ENCODE results near the gene DISP1. TPM values are rescaled to one million over a fixed set of nuclear protein-coding genes. Genes with fewer than 3 reads are reported as not detected.
A peak's percentile ranks its signal among the peaks of the same experiment; 100 is the strongest.

Gene DISP1
- total and polyA plus RNA-seq, 2 experiments from 2014 or later: 2.6 to 3.1 TPM

DNA sequence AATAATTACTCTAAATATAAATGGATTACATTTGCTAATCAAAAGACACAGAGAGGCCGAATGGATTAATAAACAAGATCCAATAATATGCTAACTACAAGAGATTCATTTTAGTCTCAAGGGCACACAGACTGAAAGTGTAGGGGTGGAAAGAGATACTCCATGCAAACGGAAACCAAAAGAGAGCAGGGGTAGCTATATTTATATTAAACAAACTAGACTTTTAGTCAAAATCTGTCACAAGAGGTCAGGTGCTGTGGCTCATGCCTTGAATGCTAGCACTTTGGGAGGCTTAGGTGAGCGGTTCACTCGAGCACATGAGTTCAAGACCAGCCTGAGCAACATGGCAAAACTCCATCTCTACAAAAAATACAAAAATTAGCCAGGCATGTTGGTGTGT is 33.6 kb upstream of the DISP1 start:
- H3K27me3 ChIP-seq (replicated peaks; ENCODE audit: insufficient read depth): peaks cover 28% of the 10 kb centered on the region
- H3K4me2 ChIP-seq (ENCODE audit: unreplicated experiment): no peak overlapping the region
- no peak overlapping the region for H2AFZ ChIP-seq
- no peaks in the 10 kb centered on the region for H4K20me1 ChIP-seq (ENCODE audit: insufficient read depth)
- H3K4me3 ChIP-seq: no peak overlapping the region
- no peaks in the 10 kb centered on the region for H3K9me2 ChIP-seq (ENCODE audit: insufficient read depth)
- H3K36me3 ChIP-seq (ENCODE audit: low read depth): no peaks in the 10 kb centered on the region
- DNase-seq: no peak
- no peak for TF ChIP-seq EZH2phosphoT487 (IDR thresholded peaks at IDR 0.05; ENCODE audit: insufficient read depth, low read depth)
- no peak for TF ChIP-seq EZH2 (IDR thresholded peaks at IDR 0.05; ENCODE audit: insufficient read depth, poor library complexity, severe bottlenecking)
- in situ Hi-C loops (cut with MboI): no loop called here
- H3K27ac ChIP-seq: no peak overlapping the region
- H3K4me1 ChIP-seq (ENCODE audit: insufficient read depth): no peaks in the 10 kb centered on the region; the same call in 1 of the 2 replicates
- no peaks in the 10 kb centered on the region for H3K9me3 ChIP-seq (ENCODE audit: low read depth)
- H3K79me2 ChIP-seq (ENCODE audit: insufficient read depth): no peaks in the 10 kb centered on the region
- WGBS, 2 experiments (ENCODE audit: low coverage in 1 of 2, low lambda C conversion rate in 2 of 2, missing lambda C conversion rate in 2 of 2): 46 to 55% methylated on average over 4 of the region's 4 CpGs
- no peak overlapping the region for H3K9ac ChIP-seq
- H3F3A ChIP-seq (ENCODE audit: insufficient read depth): 0 out of 2 replicates have a peak, but pooled peaks cover 4% of the 10 kb centered on the region

DNA sequence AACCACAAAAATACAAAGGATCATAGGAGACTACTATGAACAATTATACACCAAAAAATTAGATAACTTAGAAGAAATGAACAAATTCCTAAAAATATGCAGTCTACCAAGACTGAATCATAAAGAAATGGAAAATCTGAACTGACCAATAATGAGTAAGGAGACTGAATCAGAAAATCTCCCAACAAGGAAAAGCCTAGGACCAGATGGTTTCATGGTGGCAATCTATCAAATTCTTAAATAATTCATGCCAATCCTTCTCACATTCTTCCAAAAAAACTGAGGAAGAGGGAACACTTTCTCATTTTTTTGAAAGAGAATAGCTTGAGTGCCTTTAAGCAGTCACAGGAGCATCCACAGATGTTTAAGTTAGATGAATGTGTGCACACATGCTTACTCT is 31.8 kb upstream of the DISP1 start:
- peak; percentile 32 for DNase-seq
- Histone ChIP-seq H3K4me1 (ENCODE audit: insufficient read depth) (no peaks in the 10 kb centered on the region), H3K27me3 (replicated peaks; ENCODE audit: insufficient read depth) (peaks cover 28% of the 10 kb centered on the region), H3K4me2 (ENCODE audit: unreplicated experiment) (no peak overlapping the region), H4K20me1 (ENCODE audit: insufficient read depth) (no peaks in the 10 kb centered on the region), H3F3A (ENCODE audit: insufficient read depth) (no peaks in the 10 kb centered on the region), H3K27ac (no peak overlapping the region), H3K9me2 (ENCODE audit: insufficient read depth) (no peaks in the 10 kb centered on the region), H3K36me3 (ENCODE audit: low read depth) (no peaks in the 10 kb centered on the region), H3K79me2 (ENCODE audit: insufficient read depth) (no peaks in the 10 kb centered on the region), H3K9me3 (ENCODE audit: low read depth) (no peaks in the 10 kb centered on the region), H3K9ac (no peak overlapping the region), H3K4me3 (no peak overlapping the region), H2AFZ (no peak overlapping the region)
- in situ Hi-C loops (cut with MboI): no loop called here
- TF ChIP-seq EZH2 (IDR thresholded peaks at IDR 0.05; ENCODE audit: insufficient read depth, poor library complexity, severe bottlenecking) (no peak), EZH2phosphoT487 (IDR thresholded peaks at IDR 0.05; ENCODE audit: insufficient read depth, low read depth) (no peak)

DNA sequence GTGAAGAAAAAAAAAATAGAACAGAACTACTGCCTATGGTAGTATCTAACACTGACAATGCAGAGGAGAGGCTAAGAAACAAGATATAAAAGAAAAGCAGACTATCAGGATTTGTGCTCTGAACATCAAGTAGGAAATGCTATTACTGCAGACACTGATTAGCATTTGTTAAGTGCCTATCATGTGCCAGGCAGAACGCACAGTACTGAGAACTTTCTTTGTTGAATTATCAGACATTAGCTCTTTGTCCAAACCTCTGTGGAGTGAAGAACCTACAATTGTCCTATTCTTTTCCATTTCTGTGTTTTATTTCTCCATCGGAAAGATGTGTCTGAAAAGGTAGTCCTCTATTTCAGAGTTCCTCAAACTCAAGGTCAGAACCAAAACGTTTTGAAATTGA is 30.5 kb upstream of the DISP1 start:
- Histone ChIP-seq H3K27ac (no peak overlapping the region), H3K4me2 (ENCODE audit: unreplicated experiment) (no peak overlapping the region), H3F3A (ENCODE audit: insufficient read depth) (no peaks in the 10 kb centered on the region), H3K4me3 (no peak overlapping the region), H3K9me2 (ENCODE audit: insufficient read depth) (no peaks in the 10 kb centered on the region), H3K9me3 (ENCODE audit: low read depth) (no peaks in the 10 kb centered on the region), H3K79me2 (ENCODE audit: insufficient read depth) (no peaks in the 10 kb centered on the region), H2AFZ (no peak overlapping the region), H3K4me1 (ENCODE audit: insufficient read depth) (no peaks in the 10 kb centered on the region), H3K36me3 (ENCODE audit: low read depth) (no peaks in the 10 kb centered on the region), H3K9ac (no peak overlapping the region), H4K20me1 (ENCODE audit: insufficient read depth) (no peaks in the 10 kb centered on the region), H3K27me3 (replicated peaks; ENCODE audit: insufficient read depth) (peaks cover 28% of the 10 kb centered on the region)
- 44 to 46% methylated on average over 3 of the region's 3 CpGs for WGBS, 2 experiments (ENCODE audit: low coverage in 1 of 2, low lambda C conversion rate in 2 of 2, missing lambda C conversion rate in 2 of 2)
- DNase-seq: no peak
- in situ Hi-C loops (cut with MboI): no loop called here
- TF ChIP-seq EZH2phosphoT487 (IDR thresholded peaks at IDR 0.05; ENCODE audit: insufficient read depth, low read depth): no peak

DNA sequence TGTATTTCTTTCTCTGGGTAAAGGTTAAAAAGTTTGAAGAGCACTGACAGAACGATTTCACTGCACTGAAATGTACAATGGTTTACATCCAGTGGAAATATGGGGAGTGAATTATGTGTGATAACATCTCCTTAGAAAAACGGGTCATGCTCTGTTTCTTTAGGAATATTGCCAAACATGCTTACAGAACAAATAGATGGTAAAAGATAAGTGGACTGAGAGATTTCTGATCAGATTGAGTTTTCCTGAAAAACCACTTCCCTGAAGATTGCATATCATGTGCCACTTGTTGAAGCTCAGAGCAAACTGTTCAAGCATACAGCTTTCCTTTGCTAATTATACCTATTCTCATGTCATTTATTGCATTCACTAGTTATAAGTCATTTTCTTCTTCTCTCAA is 29.9 kb upstream of the DISP1 start:
- no peak for TF ChIP-seq EZH2 (IDR thresholded peaks at IDR 0.05; ENCODE audit: insufficient read depth, poor library complexity, severe bottlenecking)
- no peak for TF ChIP-seq EZH2phosphoT487 (IDR thresholded peaks at IDR 0.05; ENCODE audit: insufficient read depth, low read depth)
- H3F3A ChIP-seq (ENCODE audit: insufficient read depth): no peaks in the 10 kb centered on the region
- WGBS, 2 experiments (ENCODE audit: low coverage in 1 of 2, low lambda C conversion rate in 2 of 2, missing lambda C conversion rate in 2 of 2): 16% methylated on average over 2 of the region's 2 CpGs
- no peak overlapping the region for H3K4me3 ChIP-seq
- no peaks in the 10 kb centered on the region for H3K9me2 ChIP-seq (ENCODE audit: insufficient read depth)
- H3K27ac ChIP-seq: no peak overlapping the region
- no peak for DNase-seq
- no peak overlapping the region for H3K4me2 ChIP-seq (ENCODE audit: unreplicated experiment)
- H3K9me3 ChIP-seq (ENCODE audit: low read depth): no peaks in the 10 kb centered on the region
- H3K9ac ChIP-seq: no peak overlapping the region
- peaks cover 28% of the 10 kb centered on the region for H3K27me3 ChIP-seq (replicated peaks; ENCODE audit: insufficient read depth)
- H3K79me2 ChIP-seq (ENCODE audit: insufficient read depth): no peaks in the 10 kb centered on the region
- H3K36me3 ChIP-seq (ENCODE audit: low read depth): no peaks in the 10 kb centered on the region
- H2AFZ ChIP-seq: no peak overlapping the region
- H4K20me1 ChIP-seq (ENCODE audit: insufficient read depth): no peaks in the 10 kb centered on the region
- H3K4me1 ChIP-seq (ENCODE audit: insufficient read depth): no peaks in the 10 kb centered on the region
- in situ Hi-C loops (cut with MboI): no loop called here

DNA sequence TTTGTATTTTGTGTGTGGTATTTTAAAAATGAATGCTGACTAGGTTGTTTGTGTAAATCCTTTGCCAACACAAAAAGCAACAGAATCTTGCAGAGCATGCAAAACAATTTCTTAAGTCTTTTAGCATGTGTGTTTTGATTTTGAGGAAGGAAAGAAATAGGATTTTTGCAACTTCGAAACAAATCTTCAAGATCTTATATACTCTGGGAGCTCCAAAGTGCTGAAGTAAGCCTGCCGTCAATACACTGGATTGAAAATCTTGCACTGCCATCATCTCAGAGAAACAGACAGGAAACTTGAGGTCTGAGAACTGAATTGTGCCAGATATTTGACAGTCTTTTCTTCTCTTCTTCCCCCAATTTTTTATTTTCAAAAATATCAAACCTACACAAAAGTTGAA is 29.3 kb upstream of the DISP1 start:
- Histone ChIP-seq H3F3A (ENCODE audit: insufficient read depth) (no peaks in the 10 kb centered on the region), H3K9ac (no peak overlapping the region), H3K9me3 (ENCODE audit: low read depth) (no peaks in the 10 kb centered on the region), H4K20me1 (ENCODE audit: insufficient read depth) (no peaks in the 10 kb centered on the region), H3K4me1 (ENCODE audit: insufficient read depth) (no peaks in the 10 kb centered on the region), H3K9me2 (ENCODE audit: insufficient read depth) (no peaks in the 10 kb centered on the region), H2AFZ (no peak overlapping the region), H3K4me3 (no peak overlapping the region), H3K36me3 (ENCODE audit: low read depth) (no peaks in the 10 kb centered on the region), H3K79me2 (ENCODE audit: insufficient read depth) (no peaks in the 10 kb centered on the region), H3K4me2 (ENCODE audit: unreplicated experiment) (no peak overlapping the region), H3K27me3 (replicated peaks; ENCODE audit: insufficient read depth) (peaks cover 28% of the 10 kb centered on the region), H3K27ac (no peak overlapping the region)
- in situ Hi-C loops (cut with MboI): no loop called here
- DNase-seq: no peak
- TF ChIP-seq EZH2phosphoT487 (IDR thresholded peaks at IDR 0.05; ENCODE audit: insufficient read depth, low read depth) (no peak), EZH2 (IDR thresholded peaks at IDR 0.05; ENCODE audit: insufficient read depth, poor library complexity, severe bottlenecking) (no peak)
- 48 to 53% methylated on average over 2 of the region's 2 CpGs for WGBS, 2 experiments (ENCODE audit: low coverage in 1 of 2, low lambda C conversion rate in 2 of 2, missing lambda C conversion rate in 2 of 2)

Measured in GM23248 (cell line).